Lower leg skin (tissue), 3 donors: Measurements from ENCODE around the gene CHD1.

Source experiments
- POLR2A ChIP-seq, 2 donors: fragments of 450-650 bp; IDR thresholded peaks; one replicate each; pipeline ENCODE4 v1.6.1; 2016 to 2017; ENCODE audit warnings: antibody characterized with exemption in 2 of 2, mild to moderate bottlenecking in 1 of 2, moderate library complexity in 1 of 2
- TF ChIP-seq, protein P1 (sequence below), 3 donors: fragments of 450-650 bp; IDR thresholded peaks; one replicate each; pipeline ENCODE4 v1.5.1; 2016; ENCODE audit warnings: antibody characterized with exemption in 3 of 3, mild to moderate bottlenecking in 3 of 3, moderate library complexity in 2 of 3

GRCh38 chr5:98904780-98905179, 24.0 kb downstream of the CHD1 start:
- no peak for TF ChIP-seq POLR2A (IDR thresholded peaks at IDR 0.05)
- TF ChIP-seq, protein P1, sequence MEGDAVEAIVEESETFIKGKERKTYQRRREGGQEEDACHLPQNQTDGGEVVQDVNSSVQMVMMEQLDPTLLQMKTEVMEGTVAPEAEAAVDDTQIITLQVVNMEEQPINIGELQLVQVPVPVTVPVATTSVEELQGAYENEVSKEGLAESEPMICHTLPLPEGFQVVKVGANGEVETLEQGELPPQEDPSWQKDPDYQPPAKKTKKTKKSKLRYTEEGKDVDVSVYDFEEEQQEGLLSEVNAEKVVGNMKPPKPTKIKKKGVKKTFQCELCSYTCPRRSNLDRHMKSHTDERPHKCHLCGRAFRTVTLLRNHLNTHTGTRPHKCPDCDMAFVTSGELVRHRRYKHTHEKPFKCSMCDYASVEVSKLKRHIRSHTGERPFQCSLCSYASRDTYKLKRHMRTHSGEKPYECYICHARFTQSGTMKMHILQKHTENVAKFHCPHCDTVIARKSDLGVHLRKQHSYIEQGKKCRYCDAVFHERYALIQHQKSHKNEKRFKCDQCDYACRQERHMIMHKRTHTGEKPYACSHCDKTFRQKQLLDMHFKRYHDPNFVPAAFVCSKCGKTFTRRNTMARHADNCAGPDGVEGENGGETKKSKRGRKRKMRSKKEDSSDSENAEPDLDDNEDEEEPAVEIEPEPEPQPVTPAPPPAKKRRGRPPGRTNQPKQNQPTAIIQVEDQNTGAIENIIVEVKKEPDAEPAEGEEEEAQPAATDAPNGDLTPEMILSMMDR (IDR thresholded peaks at IDR 0.05), result no peak
